Inflammatory macrophage treated with lipopolysaccharide for 1 hour (primary cell): ENCODE results near the gene BLNK.
A peak's percentile ranks its signal among the peaks of the same experiment; 100 is the strongest.
"Not testable (repeated sequence)": the region's sequence is repeated elsewhere in the genome, so short reads cannot be mapped to it uniquely, and the experiment has no call there.

ENCODE experiments used
- DNase-seq, 2 donors: peaks; one replicate each; pipeline ENCODE4 v3.0.0-alpha.2; 2020 to 2022

The BLNK gene

DNA sequence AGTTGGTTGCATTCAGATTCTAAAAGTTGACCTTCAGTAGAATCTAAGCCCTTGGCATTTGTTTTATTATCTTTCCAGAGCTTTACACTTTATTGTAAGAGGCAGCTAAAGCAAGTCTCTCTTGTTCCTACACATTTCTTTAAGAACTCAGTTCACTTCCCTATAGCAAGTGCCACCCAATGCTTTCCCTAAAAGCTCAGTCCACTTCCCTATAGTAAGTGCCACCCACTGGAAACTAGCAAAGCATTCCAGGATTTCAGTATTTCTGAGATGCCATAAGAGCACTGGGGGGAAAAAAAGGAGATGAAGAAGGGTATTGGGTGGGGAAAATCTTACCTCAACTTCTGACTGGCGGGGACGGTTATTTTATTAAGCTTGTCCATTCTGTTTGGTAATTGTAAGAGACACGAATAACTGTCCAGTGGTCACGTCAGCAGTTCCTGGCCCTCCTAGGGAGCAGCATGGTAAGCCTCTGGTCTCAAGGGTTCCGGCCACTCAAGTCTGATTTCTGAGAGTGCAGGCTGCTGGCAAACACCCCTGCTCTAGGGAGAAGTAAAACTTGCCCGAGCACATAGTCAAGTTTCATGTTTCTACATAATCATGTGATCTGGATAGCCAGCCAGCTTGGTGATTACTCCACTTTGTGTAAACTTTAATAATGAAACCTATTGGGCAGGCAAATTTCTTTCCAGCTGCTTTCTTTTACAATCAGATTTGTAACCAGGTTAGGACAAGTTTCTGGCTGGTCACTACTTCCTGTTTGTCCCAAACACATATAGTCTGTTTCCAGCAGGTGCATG lies at the start of gene BLNK:
BLNK (minus strand) TSS at position 554 of the 800 bp plus-strand sequence; CDS start at position 383, 171 bp downstream.
- peak; percentile 85 to 89 for DNase-seq

DNA sequence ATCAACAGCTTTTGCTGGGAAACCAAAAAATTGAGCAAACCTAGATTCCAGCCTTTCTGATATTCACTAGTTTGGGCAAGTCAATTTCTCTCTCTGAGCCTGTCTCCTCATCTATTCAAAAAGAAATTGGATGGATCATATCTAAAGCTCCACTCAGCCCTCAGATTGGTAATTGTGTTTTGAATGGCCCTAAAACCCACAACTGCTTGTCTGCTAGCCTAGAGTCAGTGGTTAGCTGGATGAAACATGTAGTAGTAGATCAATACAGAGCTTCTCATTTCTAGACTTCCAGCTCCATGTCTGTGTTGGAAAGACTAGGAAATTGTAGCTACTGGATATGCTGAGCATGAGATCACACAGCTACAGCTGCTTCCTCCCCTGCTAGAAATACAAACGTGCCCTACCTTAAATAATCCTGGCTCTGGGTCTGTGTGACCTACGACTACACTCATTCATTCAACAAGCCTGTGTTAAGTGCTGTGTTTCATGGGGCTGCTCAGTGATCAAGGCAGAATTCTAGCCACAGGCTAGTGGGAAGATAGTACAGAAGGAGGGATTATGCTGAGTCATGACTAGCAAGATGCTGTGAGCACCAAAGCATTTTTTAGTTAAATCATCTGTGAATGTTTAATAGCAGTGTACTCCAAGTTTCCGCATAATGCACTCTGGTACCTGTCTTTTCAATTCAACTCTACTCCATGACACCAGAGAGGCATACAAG lies 48.5 kb upstream of the BLNK start:
- no peak for DNase-seq

GRCh38 chr10:96317067-96317833 lies 45.9 kb upstream of the BLNK start:
- DNase-seq = no peak

GRCh38 chr10:96313344-96313743 lies 42.0 kb upstream of the BLNK start:
- DNase-seq = no peak

DNA sequence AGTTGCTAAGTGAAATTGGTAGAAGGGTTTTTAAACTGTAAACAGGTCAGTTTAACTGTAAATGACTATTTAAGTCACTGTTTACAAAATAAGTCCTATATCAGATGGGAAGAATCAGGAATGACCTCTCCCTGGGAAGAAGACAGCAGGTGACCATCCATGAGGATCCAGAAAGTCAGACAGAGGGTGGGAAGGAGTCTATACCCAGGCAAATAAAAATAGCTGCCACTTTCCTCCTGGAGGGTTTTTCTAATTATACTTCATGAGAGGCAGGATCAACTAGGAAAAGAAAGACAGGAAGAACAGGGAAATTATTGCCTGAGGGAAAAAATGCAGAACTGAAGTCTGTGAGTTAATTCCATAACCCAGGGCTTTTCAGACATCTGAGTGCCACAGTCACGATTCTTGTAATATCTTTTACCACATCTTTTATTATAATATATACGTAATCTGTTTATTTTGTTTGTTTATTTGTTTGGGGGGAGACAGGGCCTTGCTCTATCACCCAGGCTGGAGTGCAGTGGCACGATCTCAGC lies 39.9 kb upstream of the BLNK start:
- DNase-seq = no peak

- no peak for DNase-seq
Measured at GRCh38 chr10:96310321-96310669, 38.9 kb upstream of the BLNK start.

- no peak for DNase-seq
Measured at GRCh38 chr10:96309628-96310320, 38.4 kb upstream of the BLNK start.

- not testable (repeated sequence) for DNase-seq
Measured at GRCh38 chr10:96308854-96309253, 37.5 kb upstream of the BLNK start.

DNA sequence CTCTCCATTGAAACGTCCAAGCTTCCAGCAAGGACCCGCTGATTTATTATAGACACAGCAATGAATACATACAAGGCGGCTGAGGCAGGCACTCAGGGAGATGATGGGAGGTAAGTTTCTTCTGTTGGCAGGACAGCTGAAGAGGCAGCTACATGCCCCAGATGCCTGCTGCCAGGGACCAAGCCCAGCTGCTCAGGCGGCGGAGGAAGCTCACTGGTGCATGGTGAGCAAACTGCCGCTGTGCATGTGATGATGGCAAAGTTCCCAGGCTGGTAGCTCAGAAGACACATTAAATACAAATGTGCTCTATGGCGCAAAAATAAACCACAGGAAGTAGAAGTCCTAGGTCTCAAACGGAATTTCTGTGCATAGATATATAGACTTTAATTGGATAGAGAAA lies 35.1 kb upstream of the BLNK start:
- DNase-seq = peak; percentile 22 to 33

GRCh38 chr10:96305019-96305418 lies 33.6 kb upstream of the BLNK start:
- no peak for DNase-seq

DNA sequence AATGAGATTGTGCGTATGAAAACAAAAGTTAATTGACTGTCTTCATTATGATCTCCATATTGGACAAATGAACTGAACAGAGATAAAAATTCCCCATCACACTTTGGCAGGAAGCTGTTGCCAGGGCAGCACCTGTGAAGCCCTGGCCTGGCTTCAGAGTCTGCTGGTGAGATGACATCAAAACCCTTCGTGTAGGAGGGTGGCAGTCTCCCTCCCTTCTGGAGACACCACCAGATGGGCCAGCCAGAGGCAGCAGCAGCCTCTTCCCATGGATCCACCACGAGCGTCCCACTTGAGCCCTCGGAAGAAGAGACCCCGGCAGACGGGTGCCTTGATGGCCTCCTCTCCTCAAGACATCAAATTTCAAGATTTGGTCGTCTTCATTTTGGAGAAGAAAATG lies 32.9 kb upstream of the BLNK start, which contains the start of gene DNTT:
DNTT (plus strand) TSS at position 205 of the 400 bp plus-strand sequence; CDS start at position 269, 64 bp downstream.
- no peak for DNase-seq

DNA sequence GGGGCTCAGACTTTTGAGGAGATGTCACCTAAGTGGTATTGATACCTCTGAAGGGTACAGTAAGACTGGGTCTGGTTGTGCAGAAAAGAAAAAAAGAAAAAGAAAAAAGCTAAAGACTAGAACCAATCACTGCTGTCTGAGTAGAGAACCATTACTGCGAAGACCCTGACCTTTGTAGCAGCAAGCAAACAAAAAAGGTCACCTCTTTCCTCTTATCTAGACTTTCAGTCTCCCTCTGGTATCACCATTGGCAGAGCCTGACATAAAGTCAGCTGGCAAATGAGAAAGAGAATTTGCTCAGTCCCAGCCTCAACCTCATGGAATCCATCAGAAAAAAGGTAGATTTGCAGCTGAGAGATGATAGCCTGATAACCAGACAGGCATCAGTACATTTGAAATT lies 30.2 kb upstream of the BLNK start:
- DNase-seq = no peak

DNA sequence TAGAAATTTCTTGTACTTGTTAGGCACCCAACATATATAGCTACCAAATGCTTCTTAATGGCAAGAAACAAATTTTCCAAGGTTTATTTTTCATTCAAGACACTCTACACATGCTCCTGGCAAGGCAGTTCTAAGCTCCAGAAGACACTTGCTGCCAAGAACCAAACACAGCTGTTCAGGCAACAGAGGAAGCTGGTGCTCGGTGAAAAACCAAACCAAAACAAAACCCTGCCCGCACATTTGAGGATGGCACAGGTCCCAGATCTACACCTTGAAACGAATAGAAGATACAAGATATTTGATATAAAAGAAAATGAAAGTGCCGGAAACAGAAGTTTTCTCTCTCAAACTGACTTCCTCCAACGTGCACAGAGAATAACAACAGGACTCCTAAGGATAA lies 28.0 kb upstream of the BLNK start:
- no peak for DNase-seq

- DNase-seq = no peak
Measured at GRCh38 chr10:96298362-96298761, 27.0 kb upstream of the BLNK start.

- no peak for DNase-seq
Measured at GRCh38 chr10:96297486-96297885, 26.1 kb upstream of the BLNK start.

- DNase-seq = no peak
Measured at GRCh38 chr10:96295475-96295874, 24.1 kb upstream of the BLNK start.

GRCh38 chr10:96292971-96293920 lies 21.9 kb upstream of the BLNK start:
- peak; percentile 57 to 69 for DNase-seq

- DNase-seq = peak; percentile 41 to 44
Measured at GRCh38 chr10:96290368-96291133, 19.2 kb upstream of the BLNK start.

DNA sequence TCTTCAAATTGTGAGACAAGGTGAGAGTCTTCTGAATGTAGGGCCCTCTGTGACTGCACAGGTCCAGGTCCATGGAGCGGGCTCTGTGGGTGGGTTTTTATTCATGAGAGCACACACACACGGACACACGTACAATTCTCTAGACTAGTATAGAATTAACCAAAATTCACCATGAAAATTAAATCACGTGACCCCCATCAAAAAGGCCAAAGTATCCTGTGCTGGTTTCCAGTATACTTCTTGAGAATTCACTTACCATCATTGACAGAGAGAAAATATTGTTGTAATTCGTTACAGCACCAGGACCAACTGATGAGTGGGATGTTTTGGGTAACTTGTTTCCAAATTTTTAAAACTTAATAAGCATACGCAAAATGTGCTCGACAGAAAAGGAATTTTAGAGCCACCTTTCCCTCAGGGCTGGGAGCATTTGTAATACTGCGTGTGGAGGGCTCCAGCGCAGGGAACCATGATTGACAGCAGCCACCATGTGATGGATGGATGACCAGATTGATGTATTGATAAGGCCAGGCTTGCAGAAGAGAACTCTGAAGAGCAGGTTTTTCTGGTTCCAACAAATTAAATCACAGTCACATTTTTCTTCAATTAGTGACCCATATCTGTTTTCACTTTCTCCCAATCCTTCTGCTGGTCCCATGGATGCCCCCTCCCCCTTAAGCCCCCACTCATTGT lies 18.0 kb upstream of the BLNK start:
- DNase-seq = no peak

GRCh38 chr10:96288151-96288621 lies 16.8 kb upstream of the BLNK start:
- no peak for DNase-seq
